IgD-negative memory B cell (primary cell): ENCODE measurements around the gene RREB1. TPM values are rescaled to one million over a fixed set of nuclear protein-coding genes. Genes with fewer than 3 reads are reported as not detected.
A peak's percentile ranks its signal among the peaks of the same experiment; 100 is the strongest.

Source experiments
- H3K27ac Mint-ChIP-seq, 3 donors: one replicate each; pipeline ENCODE4 v1.8.0; 2020 to 2022; ENCODE audit warnings: mild to moderate bottlenecking in 3 of 3, mixed read lengths in 3 of 3, moderate library complexity in 1 of 3
- H3K27me3 Mint-ChIP-seq: one replicate; pipeline ENCODE4 v1.8.0; 2021; ENCODE audit warnings: mixed read lengths
- H3K36me3 Mint-ChIP-seq: one replicate; pipeline ENCODE4 v1.8.0; 2020; ENCODE audit warnings: mild to moderate bottlenecking, mixed read lengths
- H3K4me1 Mint-ChIP-seq, 3 donors: one replicate each; pipeline ENCODE4 v1.8.0; 2020 to 2022; ENCODE audit warnings: mixed read lengths in 3 of 3, mild to moderate bottlenecking in 1 of 3
- H3K4me3 Mint-ChIP-seq, 4 donors: one replicate each; pipeline ENCODE4 v1.8.0; 2020 to 2022; ENCODE audit warnings: mild to moderate bottlenecking in 4 of 4, mixed read lengths in 4 of 4, moderate library complexity in 3 of 4
- H3K9me3 Mint-ChIP-seq, 3 donors: one replicate each; pipeline ENCODE4 v1.8.0; 2020 to 2021; ENCODE audit warnings: mixed read lengths in 3 of 3, mild to moderate bottlenecking in 1 of 3
- polyA plus RNA-seq: library from polyadenylated mRNA; unstranded; fragments of 300-500 nt; fragmentation: Illumina TruSeq; gene quantifications from one replicate; pipeline ENCODE4 v1.2.3, GENCODE V29; 2021

The RREB1 gene
- polyA plus RNA-seq, result 6.1 TPM

DNA sequence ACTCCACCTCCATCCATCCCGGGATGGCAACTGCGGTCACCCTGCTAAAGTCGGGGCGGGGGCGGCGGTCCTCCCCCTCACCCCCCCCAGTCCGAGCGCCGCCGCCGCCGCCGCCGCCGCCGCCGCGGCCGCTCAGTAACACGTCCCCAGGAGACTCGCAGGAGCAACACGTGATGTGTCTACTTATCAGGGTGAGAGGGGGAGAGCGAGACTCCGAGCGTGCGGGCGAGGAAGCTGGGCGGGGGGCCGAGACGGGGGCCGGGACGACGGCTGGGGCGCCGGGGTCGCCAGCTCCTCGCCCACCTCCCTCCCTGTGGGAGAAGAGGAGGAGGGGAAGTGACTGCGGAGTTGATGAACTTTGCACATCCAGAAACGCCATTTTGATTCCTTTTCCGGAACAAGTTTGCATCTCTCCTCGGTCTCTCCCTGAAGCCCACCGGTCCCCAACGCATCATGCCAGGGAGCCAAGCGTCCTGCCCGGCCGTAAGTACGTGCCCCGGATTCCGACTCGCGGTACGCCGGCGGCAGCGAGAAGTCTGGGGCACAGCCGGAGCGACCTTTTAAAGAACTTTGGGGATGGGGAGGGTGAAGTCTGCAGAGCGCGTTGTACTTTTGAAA is at the start of gene RREB1:
TSS of gene RREB1 (plus strand) at position 384 of the 618 bp plus-strand sequence. CDS start 73,951 bp downstream, outside the sequence.
- peak within 1 kb of the TSS; percentile 85 to 96 (median 96) for H3K27ac Mint-ChIP-seq
- H3K9me3 Mint-ChIP-seq, result no peaks in the 10 kb centered on the region

GRCh38 chr6:7058250-7058923 is 49.4 kb upstream of the RREB1 start:
- H3K9me3 Mint-ChIP-seq, result no peaks in the 10 kb centered on the region
- H3K4me1 Mint-ChIP-seq, result peaks cover 0 to 10% (median 7%) of the 10 kb centered on the region in 3 donors
- H3K36me3 Mint-ChIP-seq, result no peaks in the 10 kb centered on the region
- no peak overlapping the region for H3K27ac Mint-ChIP-seq
- peaks cover 1% of the 10 kb centered on the region for H3K27me3 Mint-ChIP-seq
- no peak overlapping the region for H3K4me3 Mint-ChIP-seq

More for the DNA sequence above, at the start of gene RREB1:
- Mint-ChIP-seq H3K4me1 (peaks cover 27 to 34% (median 28%) of the 10 kb centered on the region in 3 donors), H3K4me3 (peak within 1 kb of the TSS; percentile 92 to 98 (median 96)), H3K36me3 (no peaks in the 10 kb centered on the region), H3K27me3 (no peaks in the 10 kb centered on the region)

- Mint-ChIP-seq H3K36me3 (no peaks in the 10 kb centered on the region), H3K27ac (no peak overlapping the region), H3K9me3 (no peaks in the 10 kb centered on the region), H3K27me3 (peaks cover 1% of the 10 kb centered on the region), H3K4me1 (peaks cover 0 to 10% (median 7%) of the 10 kb centered on the region in 3 donors), H3K4me3 (no peak overlapping the region)
Observed at GRCh38 chr6:7060769-7061516, 46.8 kb upstream of the RREB1 start.

DNA sequence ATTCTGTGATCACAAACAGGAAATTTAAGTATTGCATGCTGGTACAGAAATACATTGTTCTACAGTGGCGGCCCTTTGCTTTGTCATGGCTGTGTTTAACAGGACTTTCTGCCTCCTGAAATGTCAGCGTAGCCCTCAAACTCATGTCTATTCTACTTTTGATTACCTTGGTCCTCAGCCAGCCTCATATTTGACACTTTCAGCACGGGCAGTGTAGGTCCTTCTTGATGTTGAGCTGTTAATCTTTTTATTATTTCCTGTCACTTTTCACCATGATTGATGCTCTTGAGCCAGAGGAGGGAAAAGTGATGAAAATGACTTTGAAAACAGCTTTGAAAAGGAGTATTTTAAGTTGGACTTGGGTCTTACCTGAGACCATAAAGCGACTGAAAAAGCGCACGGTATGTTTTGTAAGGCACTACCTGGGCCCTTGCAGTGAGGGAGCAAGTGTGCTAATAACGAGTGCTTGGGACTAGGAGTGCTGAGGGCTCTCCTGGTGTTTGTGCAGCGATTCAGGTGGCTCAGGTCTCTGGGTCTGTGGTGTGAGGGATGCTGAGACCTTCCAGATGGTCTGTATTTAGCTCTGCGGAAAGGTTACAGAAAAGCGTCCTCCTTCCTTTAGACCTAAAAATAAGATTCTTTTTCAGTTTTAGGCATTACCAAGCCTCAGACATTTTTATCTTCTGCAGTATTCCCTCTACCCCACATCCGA is 45.2 kb upstream of the RREB1 start:
- H3K4me3 Mint-ChIP-seq, result no peak overlapping the region
- H3K36me3 Mint-ChIP-seq, result no peaks in the 10 kb centered on the region
- no peak overlapping the region for H3K27ac Mint-ChIP-seq
- no peaks in the 10 kb centered on the region for H3K27me3 Mint-ChIP-seq
- no peaks in the 10 kb centered on the region for H3K4me1 Mint-ChIP-seq
- H3K9me3 Mint-ChIP-seq, result no peaks in the 10 kb centered on the region

DNA sequence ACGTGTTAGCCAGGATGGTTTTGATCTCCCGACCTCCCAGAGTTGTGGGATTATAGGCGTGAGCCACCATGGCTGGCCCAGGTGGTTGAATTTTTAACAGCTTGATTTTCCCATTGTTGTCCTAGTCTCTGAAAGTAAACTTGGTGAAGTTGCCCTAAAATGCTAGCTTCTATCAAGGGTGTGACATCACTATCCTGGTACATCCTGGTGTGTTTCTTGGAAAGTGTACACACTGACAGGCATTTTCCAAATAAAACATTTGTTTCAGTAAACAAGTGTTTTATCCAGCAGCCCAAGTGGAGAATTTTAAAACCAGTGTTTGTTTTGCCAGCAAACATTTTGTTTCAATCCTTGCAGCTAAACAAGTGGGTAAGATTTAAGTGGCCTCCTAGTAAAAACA is 40.5 kb upstream of the RREB1 start:
- H3K9me3 Mint-ChIP-seq, result no peaks in the 10 kb centered on the region
- H3K4me1 Mint-ChIP-seq, result no peaks in the 10 kb centered on the region
- no peak overlapping the region for H3K4me3 Mint-ChIP-seq
- H3K36me3 Mint-ChIP-seq, result peaks cover 2% of the 10 kb centered on the region
- H3K27ac Mint-ChIP-seq, result peak overlapping the region in 1 of 3 donors; percentile 53
- no peaks in the 10 kb centered on the region for H3K27me3 Mint-ChIP-seq

GRCh38 chr6:7071405-7071804 is 36.4 kb upstream of the RREB1 start:
- Mint-ChIP-seq H3K36me3 (peaks cover 2% of the 10 kb centered on the region), H3K27me3 (no peaks in the 10 kb centered on the region), H3K9me3 (no peaks in the 10 kb centered on the region), H3K27ac (peak overlapping the region in 1 of 3 donors; percentile 3), H3K4me3 (no peak overlapping the region), H3K4me1 (peaks cover 8 to 10% (median 9%) of the 10 kb centered on the region in 3 donors)

DNA sequence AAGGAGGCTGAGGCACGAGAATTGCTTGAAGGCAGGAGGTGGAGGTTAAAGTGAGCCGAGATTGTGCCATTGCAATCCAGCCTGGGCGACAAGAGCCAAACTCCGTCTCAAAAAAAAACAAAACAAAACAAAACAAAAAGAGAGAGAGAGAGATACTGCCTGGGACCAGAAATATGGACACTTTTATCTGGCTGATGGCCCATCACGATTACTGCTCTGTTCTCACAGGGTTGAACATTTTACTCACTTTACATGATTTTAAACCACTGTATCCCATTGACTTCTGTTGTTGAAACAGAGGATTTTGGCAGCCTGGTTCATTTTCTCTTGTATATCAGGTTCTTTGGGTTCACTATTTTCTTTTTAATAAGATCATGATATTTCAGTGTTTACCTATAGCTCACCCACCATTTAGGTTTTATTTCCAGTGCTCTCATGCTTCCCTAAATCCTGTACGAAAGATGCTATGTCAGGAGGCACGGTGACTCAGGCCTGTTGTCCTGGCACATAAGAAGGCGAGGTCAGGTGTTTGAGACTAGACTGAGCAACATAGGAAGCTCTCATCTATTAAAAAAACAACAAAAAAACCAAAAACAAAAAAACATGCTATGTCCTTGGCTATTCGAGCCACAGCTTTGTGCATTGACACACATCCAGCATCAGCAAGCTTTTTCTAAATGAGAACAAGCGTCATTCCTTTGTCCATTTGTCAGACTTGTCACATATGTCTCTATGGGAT is 34.5 kb upstream of the RREB1 start:
- H3K27ac Mint-ChIP-seq, result peak overlapping the region; percentile 57 to 94 (median 70)
- H3K36me3 Mint-ChIP-seq, result peaks cover 2% of the 10 kb centered on the region
- H3K9me3 Mint-ChIP-seq, result no peaks in the 10 kb centered on the region
- H3K4me3 Mint-ChIP-seq, result peak overlapping the region; percentile 39 to 91 (median 79)
- H3K27me3 Mint-ChIP-seq, result no peaks in the 10 kb centered on the region
- H3K4me1 Mint-ChIP-seq, result peaks cover 8 to 10% (median 9%) of the 10 kb centered on the region in 3 donors

DNA sequence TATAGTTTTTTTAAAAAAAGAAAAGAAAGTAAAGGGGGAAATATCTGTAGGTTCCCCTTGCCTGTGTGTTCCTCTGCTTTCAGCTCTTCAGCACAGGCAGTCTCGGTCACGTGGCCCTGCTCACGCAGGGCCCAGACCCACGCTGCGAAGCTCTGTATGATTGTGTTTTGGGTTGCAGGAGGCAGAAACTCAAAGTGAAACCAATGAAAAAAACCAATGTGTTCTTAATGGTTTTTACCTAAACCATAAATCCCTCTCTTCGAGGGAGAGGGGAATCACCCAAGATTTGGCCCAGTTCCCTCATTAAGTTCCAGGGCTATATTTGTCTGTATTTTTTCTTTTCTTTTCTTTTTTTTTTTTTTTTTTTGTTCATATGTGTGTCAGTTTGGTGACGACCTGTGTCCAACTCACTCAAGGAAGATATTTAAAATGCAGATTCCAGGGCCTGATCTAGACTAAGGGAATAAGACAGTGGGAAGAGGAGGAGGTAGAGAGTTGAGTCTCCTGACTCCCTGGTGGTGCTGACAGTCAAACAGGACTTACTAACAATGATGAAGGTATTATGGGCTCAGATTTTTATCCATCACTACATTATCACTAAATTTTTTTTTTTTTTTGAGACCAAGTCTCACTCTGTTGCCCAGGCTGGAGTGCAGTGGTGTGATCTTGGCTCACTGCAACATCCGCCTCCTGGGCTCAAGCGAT is 33.8 kb upstream of the RREB1 start:
- Mint-ChIP-seq H3K4me3 (peak overlapping the region; percentile 39 to 91 (median 79)), H3K36me3 (peaks cover 4% of the 10 kb centered on the region), H3K27ac (peak overlapping the region; percentile 57 to 94 (median 70)), H3K9me3 (no peaks in the 10 kb centered on the region), H3K4me1 (peaks cover 8 to 11% (median 10%) of the 10 kb centered on the region in 3 donors), H3K27me3 (no peaks in the 10 kb centered on the region)

- H3K4me1 Mint-ChIP-seq, result peaks cover 8 to 11% (median 10%) of the 10 kb centered on the region in 3 donors
- no peaks in the 10 kb centered on the region for H3K9me3 Mint-ChIP-seq
- H3K27me3 Mint-ChIP-seq, result no peaks in the 10 kb centered on the region
- H3K27ac Mint-ChIP-seq, result no peak overlapping the region
- peaks cover 3% of the 10 kb centered on the region for H3K36me3 Mint-ChIP-seq
- H3K4me3 Mint-ChIP-seq, result no peak overlapping the region
Observed at GRCh38 chr6:7074870-7075269, 32.9 kb upstream of the RREB1 start.

DNA sequence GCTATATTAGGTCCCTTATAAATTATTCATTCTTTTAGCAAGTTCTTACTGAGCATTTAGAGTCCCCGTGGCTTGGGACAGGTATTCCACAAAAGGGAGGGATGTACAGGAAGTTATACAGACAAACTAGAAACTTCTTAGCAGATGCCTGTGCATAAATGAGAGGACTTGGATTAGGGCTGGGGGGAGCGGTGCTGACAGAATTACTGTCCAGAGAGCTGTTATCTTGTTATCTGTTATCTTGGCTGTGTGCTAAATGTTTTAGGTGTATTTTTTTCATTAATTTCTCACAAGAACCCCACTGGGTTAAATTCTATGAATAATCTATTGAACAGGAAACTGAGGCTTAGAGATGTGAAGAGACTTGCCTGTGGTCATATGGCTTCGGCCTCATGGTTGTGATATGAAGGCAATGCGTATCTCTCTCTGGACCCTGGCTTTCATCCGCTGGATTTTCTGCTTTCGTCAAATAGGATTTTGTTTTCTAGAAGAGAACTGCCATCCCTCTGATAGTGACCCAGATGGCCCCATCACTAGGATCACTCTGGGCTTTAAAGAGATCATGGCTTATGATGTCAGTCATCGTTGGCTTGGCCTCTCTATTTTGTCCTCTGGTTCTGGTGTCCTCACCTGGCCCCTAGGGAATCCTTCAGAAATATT is 32.3 kb upstream of the RREB1 start:
- H3K36me3 Mint-ChIP-seq, result peaks cover 3% of the 10 kb centered on the region
- H3K4me1 Mint-ChIP-seq, result peaks cover 8 to 11% (median 10%) of the 10 kb centered on the region in 3 donors
- H3K4me3 Mint-ChIP-seq, result peak overlapping the region in 1 of 4 donors; percentile 41
- no peak overlapping the region for H3K27ac Mint-ChIP-seq
- no peaks in the 10 kb centered on the region for H3K9me3 Mint-ChIP-seq
- no peaks in the 10 kb centered on the region for H3K27me3 Mint-ChIP-seq

DNA sequence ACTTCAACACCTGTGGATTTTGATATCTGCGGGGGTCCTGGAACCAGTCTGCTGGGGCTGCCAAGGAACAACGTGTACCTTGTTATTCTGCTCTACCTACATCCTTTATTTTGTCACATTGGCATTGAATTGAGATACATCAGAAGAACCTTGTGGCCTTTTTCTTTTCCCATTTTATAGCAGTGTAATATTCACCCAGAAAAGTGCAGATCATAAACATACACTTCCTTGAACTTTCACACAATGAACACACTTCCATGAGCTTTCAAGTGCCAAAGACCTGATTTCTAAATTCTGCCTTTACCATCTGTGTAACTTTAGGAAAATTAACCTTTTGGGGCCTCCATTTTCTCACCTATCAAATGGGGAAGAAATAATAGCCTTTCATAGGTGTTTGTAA is 29.9 kb upstream of the RREB1 start:
- no peaks in the 10 kb centered on the region for H3K27me3 Mint-ChIP-seq
- peaks cover 8 to 14% (median 11%) of the 10 kb centered on the region in 3 donors for H3K4me1 Mint-ChIP-seq
- H3K27ac Mint-ChIP-seq, result no peak overlapping the region
- peaks cover 3% of the 10 kb centered on the region for H3K36me3 Mint-ChIP-seq
- H3K4me3 Mint-ChIP-seq, result no peak overlapping the region
- H3K9me3 Mint-ChIP-seq, result no peaks in the 10 kb centered on the region

- H3K9me3 Mint-ChIP-seq, result no peaks in the 10 kb centered on the region
- peaks cover 3% of the 10 kb centered on the region for H3K36me3 Mint-ChIP-seq
- peaks cover 3 to 7% (median 6%) of the 10 kb centered on the region in 3 donors for H3K4me1 Mint-ChIP-seq
- no peak overlapping the region for H3K27ac Mint-ChIP-seq
- no peak overlapping the region for H3K4me3 Mint-ChIP-seq
- no peaks in the 10 kb centered on the region for H3K27me3 Mint-ChIP-seq
Observed at GRCh38 chr6:7078856-7079255, 28.9 kb upstream of the RREB1 start.

DNA sequence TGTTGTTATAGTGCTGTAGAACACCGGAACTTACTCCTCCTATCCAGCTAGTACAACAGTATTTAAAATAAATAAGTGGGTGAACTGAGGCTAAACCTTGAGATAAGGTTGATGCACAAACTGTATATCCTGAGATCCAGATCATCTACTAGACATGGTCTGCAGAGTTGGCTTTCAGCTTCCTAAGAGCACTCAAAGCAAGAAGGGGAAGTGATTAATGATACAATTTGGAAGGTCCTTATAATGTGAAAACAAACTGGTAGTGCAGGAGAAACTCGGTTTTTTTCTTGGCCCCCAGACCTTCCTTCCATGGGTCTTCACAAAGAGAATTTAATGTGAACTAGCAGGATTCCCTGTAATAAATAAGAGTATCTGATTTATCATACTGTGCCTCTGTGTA is 27.4 kb upstream of the RREB1 start:
- Mint-ChIP-seq H3K27me3 (no peaks in the 10 kb centered on the region), H3K9me3 (no peaks in the 10 kb centered on the region), H3K4me3 (no peak overlapping the region), H3K36me3 (peaks cover 3% of the 10 kb centered on the region), H3K27ac (peak overlapping the region in 1 of 3 donors; percentile 39), H3K4me1 (peaks cover 0 to 4% (median 4%) of the 10 kb centered on the region in 3 donors)
